ENCODE measurements around the gene NOTCH2.

DNA sequence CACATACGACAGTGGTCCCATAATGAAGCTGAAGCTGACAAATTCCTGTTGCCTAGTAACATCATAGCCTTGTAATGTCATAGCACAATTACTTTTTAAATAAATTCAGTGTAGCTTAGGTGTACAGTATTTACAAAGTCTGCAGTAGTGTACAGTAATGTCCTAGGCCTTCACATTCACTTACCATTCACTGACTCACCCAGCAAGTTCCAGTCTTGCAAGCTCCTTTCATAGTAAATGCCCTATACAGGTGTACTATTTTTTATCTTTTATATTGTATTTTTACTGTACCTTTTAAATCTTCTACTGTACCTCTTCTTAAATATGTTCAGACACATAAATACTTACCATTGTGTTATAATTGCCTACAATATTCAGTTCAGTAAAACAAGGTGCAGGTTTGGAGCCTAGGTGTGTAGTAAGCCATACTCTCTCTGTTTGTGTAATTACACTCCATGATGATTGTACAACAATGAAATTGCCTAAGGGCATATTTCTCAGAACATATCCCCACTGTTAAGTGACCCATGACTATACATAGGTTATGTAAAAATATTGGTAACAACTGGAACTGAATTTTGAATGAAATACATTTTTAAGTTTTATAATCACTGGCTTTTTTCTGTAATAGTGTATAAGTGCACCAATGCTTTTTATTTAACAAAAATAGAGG is 139.7 kb downstream of the NOTCH2 start:
- TF ChIP-seq CTCF (IDR thresholded peaks at IDR 0.05) (no peak), POLR2A (IDR thresholded peaks at IDR 0.05) (no peak), EP300 (IDR thresholded peaks at IDR 0.05) (no peak)
